Skeletal muscle tissue (tissue), 4 donors: ENCODE data around the gene UNK. TPM values are rescaled to one million over a fixed set of nuclear protein-coding genes. Genes with fewer than 3 reads are reported as not detected.

Experiments used
- H3K27ac ChIP-seq: one replicate; pipeline ENCODE4 v1.7.0; 2013; ENCODE audit warnings: mild to moderate bottlenecking, low read depth, low read length, inconsistent platforms
- H3K27me3 ChIP-seq, 3 donors: one replicate each; pipeline ENCODE4 v1.7.0; 2013; ENCODE audit warnings: low read length in 3 of 3; ENCODE audit not compliant: control insufficient read depth in 3 of 3, insufficient read depth in 3 of 3
- H3K36me3 ChIP-seq, 3 donors: one replicate each; pipeline ENCODE4 v1.7.0; 2013; ENCODE audit warnings: low read length in 3 of 3; ENCODE audit not compliant: control insufficient read depth in 3 of 3, insufficient read depth in 3 of 3
- H3K4me1 ChIP-seq, 3 donors: one replicate each; pipeline ENCODE4 v1.7.0; 2013; ENCODE audit warnings: low read length in 3 of 3, mild to moderate bottlenecking in 3 of 3; ENCODE audit not compliant: control insufficient read depth in 3 of 3, insufficient read depth in 3 of 3
- H3K4me3 ChIP-seq, 3 donors: one replicate each; pipeline ENCODE4 v1.7.0; 2013; ENCODE audit warnings: low read length in 3 of 3
- H3K9ac ChIP-seq, 3 donors: one replicate each; pipeline ENCODE4 v1.7.0; 2013; ENCODE audit warnings: low read length in 3 of 3, mild to moderate bottlenecking in 3 of 3, moderate library complexity in 2 of 3, low read depth in 1 of 3
- H3K9me3 ChIP-seq, 3 donors: one replicate each; pipeline ENCODE4 v1.7.0; 2013; ENCODE audit warnings: low read length in 3 of 3; ENCODE audit not compliant: control insufficient read depth in 3 of 3
- total RNA-seq: library from RNA; depleted of rRNA; stranded (reverse); fragments of >200 nt; gene quantifications from one replicate; pipeline ENCODE4 v1.2.3, GENCODE V29; 2014
- donor health status: Osteomylitis.

UNK gene
- total RNA-seq, 1 donor from 2014 or later = 15.7 TPM

DNA sequence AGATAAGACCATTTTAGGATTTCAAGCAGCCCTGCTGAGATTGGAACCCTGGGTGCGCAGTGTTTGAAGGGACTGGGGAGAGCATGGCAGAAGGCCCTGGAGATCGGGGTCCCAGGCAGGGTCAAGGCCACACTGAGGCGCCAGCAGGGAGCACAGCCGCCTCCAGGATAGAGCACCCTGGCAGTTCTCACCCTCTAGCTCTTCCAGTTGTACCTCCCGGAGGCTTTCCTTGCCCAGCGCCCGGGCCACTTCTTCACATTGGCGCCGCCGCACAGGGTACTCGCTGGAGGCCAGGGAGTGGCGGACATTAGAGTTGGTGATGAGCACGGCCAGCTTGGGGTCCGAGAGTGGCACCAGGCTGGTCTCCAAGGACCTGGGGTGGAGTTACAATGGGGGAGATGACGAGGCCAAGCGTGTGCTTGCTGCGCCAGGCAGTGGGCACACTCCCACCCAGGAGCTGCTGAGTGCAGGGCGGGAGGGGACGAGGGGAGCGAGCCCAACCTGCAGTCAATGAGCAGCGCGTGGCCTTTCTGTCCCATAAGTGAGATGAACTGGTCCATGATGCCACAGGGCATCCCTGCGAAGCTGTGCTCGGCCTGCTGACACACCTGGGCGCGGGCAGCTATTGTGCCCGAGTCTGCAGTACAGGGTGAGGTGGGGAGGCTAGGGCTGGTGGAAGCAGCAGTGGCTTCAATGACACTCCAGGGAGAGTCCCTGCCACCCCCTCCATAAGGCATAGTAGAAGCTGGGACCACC is 21.9 kb upstream of the UNK start:
- no peaks in the 10 kb centered on the region for H3K27me3 ChIP-seq
- peaks cover 0 to 4% (median 0%) of the 10 kb centered on the region in 3 donors for H3K36me3 ChIP-seq
- peaks cover 11 to 19% (median 16%) of the 10 kb centered on the region in 3 donors for H3K4me1 ChIP-seq
- no peak overlapping the region for H3K9ac ChIP-seq
- H3K4me3 ChIP-seq = no peak overlapping the region
- no peaks in the 10 kb centered on the region for H3K9me3 ChIP-seq
- no peak overlapping the region for H3K27ac ChIP-seq

DNA sequence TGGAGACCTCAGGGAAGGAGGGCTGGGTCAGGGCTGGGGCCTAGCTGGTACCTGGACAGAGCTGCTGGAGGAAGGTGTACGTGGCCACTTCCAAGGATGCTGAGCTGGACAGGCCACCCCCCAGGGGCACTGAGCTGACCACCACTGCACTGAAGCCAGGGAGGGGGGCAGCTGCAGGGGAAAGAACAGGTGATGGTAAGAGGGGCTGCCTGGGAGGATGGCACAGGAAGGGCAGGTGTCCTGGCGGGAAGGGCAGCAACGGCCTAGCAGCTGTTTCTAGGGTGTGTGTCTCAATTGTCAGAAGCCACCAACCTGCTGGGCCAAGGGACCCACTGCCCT is 21.4 kb upstream of the UNK start:
- Histone ChIP-seq H3K27ac (no peak overlapping the region), H3K27me3 (no peaks in the 10 kb centered on the region), H3K4me3 (no peak overlapping the region), H3K9ac (no peak overlapping the region), H3K4me1 (peaks cover 11 to 19% (median 16%) of the 10 kb centered on the region in 3 donors), H3K9me3 (no peaks in the 10 kb centered on the region), H3K36me3 (peaks cover 0 to 4% (median 0%) of the 10 kb centered on the region in 3 donors)

DNA sequence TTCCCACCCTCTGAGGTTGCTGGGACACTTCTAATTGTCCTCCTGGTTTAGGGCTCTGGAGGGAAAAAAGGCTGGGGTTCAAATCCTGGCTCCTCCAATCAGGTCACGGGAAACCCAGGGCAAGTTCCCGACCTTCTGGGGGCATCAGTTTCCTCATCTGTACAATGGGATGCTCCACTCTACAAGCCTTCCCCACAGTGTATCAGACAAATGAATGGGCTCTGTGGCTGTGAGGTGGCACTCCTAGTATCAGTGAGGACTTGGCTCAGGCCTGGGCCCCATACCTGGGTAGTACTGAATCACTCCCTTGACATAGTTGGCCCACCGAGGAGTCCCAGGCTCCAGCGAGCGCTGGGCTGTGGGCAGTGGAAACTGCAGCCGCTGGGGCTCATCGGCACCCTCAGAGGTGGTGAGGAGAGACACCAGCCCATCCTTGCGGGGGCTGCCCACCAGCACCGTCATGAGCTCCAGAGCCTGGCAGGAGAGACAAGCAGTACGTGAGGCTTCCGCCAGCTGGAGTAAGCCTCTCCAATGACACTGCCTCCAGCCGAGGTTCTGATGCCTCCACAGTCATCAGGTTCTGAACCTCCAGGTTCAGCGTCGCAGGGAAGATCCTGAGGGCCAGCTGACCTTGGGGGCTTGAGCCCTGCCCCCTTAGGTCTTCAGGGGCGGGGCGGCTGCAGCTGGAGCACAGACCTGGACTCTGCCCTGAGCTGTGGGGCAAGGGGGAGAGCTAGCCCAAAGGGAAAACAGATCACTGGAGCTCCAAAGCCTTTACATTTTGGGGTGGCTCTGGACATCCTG is 20.8 kb upstream of the UNK start:
- Histone ChIP-seq H3K4me3 (peak overlapping the region; percentile 70 to 80 (median 75)), H3K27me3 (no peaks in the 10 kb centered on the region), H3K27ac (peak overlapping the region; percentile 69), H3K4me1 (peaks cover 11 to 19% (median 16%) of the 10 kb centered on the region in 3 donors), H3K9me3 (no peaks in the 10 kb centered on the region), H3K9ac (peak overlapping the region; percentile 73 to 81 (median 80)), H3K36me3 (peaks cover 0 to 4% (median 0%) of the 10 kb centered on the region in 3 donors)

DNA sequence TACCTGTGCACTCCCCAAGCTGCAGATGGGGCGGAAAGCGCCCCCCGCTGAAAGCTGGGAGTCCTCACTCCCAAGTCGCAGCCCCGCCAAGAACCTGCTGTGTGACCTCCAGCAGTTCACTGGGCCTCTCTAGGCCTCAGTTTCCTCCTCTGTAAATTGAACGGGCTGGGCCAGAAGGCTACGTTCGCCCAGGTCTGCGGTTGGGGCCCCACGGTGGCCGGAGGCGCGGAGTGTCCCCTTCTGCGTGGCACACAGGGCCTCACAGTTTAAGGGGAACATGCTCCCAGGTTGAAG is 20.2 kb upstream of the UNK start:
- Histone ChIP-seq H3K9ac (peak overlapping the region; percentile 73 to 81 (median 80)), H3K9me3 (no peaks in the 10 kb centered on the region), H3K36me3 (peaks cover 0 to 3% (median 0%) of the 10 kb centered on the region in 3 donors), H3K4me3 (peak overlapping the region; percentile 70 to 80 (median 75)), H3K27ac (peak overlapping the region; percentile 69), H3K4me1 (peaks cover 11 to 19% (median 16%) of the 10 kb centered on the region in 3 donors), H3K27me3 (no peaks in the 10 kb centered on the region)

DNA sequence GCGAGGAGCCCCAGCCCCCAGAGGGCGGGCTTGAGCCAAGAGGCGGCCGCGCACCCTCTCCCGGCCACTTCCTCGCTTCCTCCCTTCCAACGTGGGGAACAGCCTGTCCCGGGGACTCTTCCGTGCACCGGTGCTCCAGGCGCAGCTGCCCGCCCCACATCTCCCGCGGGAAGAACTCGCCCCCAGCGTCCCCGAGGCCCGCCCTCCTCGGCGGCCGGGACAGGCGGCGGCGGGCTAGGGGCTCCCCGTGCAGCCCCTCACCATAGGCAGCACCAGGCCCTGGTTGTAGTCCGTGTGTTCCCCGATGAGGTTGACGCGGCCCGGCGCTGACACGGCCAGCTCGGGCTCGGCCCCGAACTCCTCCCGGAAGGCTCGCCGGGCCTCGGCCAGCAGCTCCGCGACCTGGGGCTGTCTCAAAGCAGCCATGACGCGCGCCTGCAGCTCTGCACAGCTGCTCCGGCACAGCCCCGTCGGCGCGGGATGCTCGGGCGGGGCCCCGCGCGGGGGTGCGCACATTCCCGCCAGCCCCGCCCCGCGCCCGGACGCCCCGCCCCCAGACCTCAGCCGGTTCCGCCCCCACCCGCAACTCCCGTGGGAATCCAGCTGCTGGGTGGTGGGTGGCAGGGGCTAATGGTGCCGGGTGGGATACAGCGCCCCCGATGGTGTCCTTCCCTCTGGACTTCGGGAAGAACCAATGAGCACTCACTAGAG is 19.7 kb upstream of the UNK start, which contains the start of gene GALK1:
Gene GALK1, minus strand, starts transcription at position 482 of the 711 bp plus-strand sequence. Its CDS starts 56 bp downstream, at position 426.
- peak within 1 kb of the TSS; percentile 69 for H3K27ac ChIP-seq
- H3K4me3 ChIP-seq = peak within 1 kb of the TSS; percentile 70 to 80 (median 75)
- peak within 1 kb of the TSS; percentile 73 to 81 (median 80) for H3K9ac ChIP-seq
- H3K9me3 ChIP-seq = no peaks in the 10 kb centered on the region
- H3K36me3 ChIP-seq = no peaks in the 10 kb centered on the region
- H3K4me1 ChIP-seq = peaks cover 11 to 19% (median 16%) of the 10 kb centered on the region in 3 donors
- no peaks in the 10 kb centered on the region for H3K27me3 ChIP-seq

DNA sequence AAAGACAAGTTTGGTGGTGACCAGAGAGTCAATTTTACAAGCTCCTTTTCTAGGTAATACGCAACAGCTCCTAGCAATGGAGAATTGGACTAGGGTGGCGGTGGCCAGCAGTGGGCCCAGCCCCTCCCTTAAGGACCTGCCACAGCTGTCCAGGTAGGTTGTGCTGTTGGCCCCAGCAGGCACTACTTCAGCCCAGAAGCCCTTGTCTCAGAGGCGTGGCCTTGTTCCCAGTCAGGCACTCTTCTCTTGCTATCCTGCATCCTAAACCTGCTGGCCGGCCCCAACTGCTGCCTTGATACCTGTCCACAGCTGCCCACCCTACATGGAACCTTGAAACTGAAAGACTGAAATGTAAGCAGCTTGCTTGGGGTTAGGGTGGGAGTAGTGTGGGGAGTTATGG is 18.6 kb upstream of the UNK start:
- H3K4me1 ChIP-seq = peaks cover 11 to 19% (median 16%) of the 10 kb centered on the region in 3 donors
- no peak overlapping the region for H3K4me3 ChIP-seq
- H3K36me3 ChIP-seq = no peaks in the 10 kb centered on the region
- no peak overlapping the region for H3K27ac ChIP-seq
- H3K27me3 ChIP-seq = no peaks in the 10 kb centered on the region
- H3K9ac ChIP-seq = no peak overlapping the region
- no peaks in the 10 kb centered on the region for H3K9me3 ChIP-seq

DNA sequence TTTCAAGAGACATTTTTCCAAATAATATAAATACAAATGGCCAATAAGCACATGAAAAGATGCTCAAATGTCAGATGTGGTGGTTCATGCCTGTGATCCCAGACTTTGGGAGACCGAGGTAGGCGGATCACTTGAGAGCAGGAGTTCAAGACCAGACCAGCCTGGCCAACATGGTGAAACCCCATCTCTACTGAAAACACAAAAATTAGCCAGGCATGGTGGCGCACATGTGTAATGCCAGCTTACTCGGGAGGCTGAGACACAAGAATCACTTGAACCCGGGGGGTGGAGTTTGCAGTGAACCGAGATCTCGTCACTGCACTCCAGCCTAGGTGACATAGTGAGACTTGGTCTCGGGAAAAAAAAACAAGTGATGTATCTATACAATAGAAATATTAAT is 16.7 kb upstream of the UNK start:
- peaks cover 15 to 30% (median 24%) of the 10 kb centered on the region in 3 donors for H3K4me1 ChIP-seq
- H3K4me3 ChIP-seq = no peak overlapping the region
- no peaks in the 10 kb centered on the region for H3K36me3 ChIP-seq
- H3K9me3 ChIP-seq = no peaks in the 10 kb centered on the region
- no peak overlapping the region for H3K9ac ChIP-seq
- no peak overlapping the region for H3K27ac ChIP-seq
- H3K27me3 ChIP-seq = no peaks in the 10 kb centered on the region

DNA sequence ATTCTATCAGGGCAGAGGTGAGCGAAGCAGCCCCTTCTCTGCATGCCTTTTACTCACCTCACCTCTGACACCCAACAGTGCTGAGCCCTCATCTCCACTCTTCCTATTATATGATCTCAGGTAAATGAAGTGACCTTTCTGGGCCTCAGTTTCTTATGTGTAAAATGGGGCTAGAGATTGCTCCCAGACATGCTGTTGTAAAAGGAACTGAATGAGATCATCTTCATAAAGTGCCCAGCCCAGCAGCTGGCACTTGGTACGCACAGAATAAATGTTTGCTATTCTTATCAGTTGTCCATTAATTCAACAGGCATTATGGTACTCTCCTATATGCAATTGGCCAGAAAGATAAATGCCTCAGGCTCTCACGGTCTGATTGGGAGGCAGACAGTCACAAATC is 15.1 kb upstream of the UNK start:
- H3K9ac ChIP-seq = no peak overlapping the region
- no peak overlapping the region for H3K4me3 ChIP-seq
- no peaks in the 10 kb centered on the region for H3K27me3 ChIP-seq
- H3K4me1 ChIP-seq = peaks cover 21 to 34% (median 30%) of the 10 kb centered on the region in 3 donors
- no peak overlapping the region for H3K27ac ChIP-seq
- H3K36me3 ChIP-seq = peaks cover 2 to 6% (median 3%) of the 10 kb centered on the region in 3 donors
- H3K9me3 ChIP-seq = no peaks in the 10 kb centered on the region

DNA sequence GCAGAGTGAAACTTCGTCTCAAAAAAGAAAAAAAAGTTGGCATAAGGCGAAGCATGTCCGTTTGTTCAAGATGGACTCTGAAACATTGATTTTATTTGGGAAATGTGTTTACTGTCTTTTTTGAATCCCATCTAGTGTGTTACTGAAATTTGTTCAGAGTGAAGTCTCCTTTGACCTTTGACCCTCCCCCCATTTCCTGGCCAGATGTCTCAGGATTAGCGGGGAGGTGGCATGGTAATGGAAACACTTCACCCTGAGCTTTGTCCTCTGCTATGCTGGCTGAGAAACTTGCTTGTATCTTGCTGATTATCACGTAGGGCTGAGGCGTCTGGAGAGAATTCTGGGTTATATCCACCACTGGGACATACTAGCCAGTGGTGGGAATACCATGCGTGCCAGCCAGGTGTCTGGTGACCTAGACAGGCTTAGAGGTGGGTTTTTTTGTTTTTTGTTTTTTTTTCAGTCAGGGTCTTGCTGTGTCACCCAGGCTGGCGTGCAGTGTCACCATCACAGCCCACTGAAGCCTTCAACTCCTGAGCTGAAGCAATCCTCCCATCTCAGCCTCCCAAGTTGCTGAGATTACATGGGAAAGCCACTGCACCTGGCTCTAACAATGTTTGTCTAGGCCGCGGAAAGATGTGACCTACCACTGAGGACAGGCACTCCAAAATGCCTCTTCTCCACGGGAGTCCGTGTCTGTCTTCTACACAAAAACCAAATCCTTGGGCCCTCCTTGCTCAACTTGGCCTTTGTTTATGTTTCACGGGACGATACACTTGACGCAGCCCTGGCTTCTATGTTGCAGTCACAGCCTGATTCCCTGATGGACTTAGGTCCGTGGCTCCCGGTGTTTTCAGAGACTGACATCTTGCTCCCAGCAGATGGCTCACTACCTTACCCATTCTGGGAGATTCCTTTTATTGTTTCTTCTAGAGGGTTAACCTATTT is 13.0 kb upstream of the UNK start:
- no peak overlapping the region for H3K4me3 ChIP-seq
- no peaks in the 10 kb centered on the region for H3K9me3 ChIP-seq
- peaks cover 38 to 49% (median 42%) of the 10 kb centered on the region in 3 donors for H3K4me1 ChIP-seq
- no peak overlapping the region for H3K9ac ChIP-seq
- H3K27me3 ChIP-seq = no peaks in the 10 kb centered on the region
- no peak overlapping the region for H3K27ac ChIP-seq
- H3K36me3 ChIP-seq = peaks cover 10 to 20% (median 12%) of the 10 kb centered on the region in 3 donors
